Transverse colon (tissue), 3 donors: ENCODE measurements around the gene PSMG1.

Source experiments
- EP300 ChIP-seq: sonication (generic); formaldehyde crosslinking; IDR thresholded peaks from one replicate; pipeline ENCODE4 v1.6.1; 2017; ENCODE audit warnings: antibody characterized with exemption, low read depth
- POLR2AphosphoS5 ChIP-seq, 3 donors: sonication (generic); formaldehyde crosslinking; IDR thresholded peaks; one replicate each; pipeline ENCODE4 v1.6.1; 2016; ENCODE audit warnings: antibody characterized with exemption in 3 of 3

GRCh38 chr21:39175154-39175553 lies 8.1 kb downstream of the PSMG1 start:
- TF ChIP-seq POLR2AphosphoS5 (IDR thresholded peaks at IDR 0.05) (no peak), EP300 (no peak)
